ENCODE measurements around the gene KBTBD3. TPM values are rescaled to one million over a fixed set of nuclear protein-coding genes. Genes with fewer than 3 reads are reported as not detected.

Gene KBTBD3, protein sequence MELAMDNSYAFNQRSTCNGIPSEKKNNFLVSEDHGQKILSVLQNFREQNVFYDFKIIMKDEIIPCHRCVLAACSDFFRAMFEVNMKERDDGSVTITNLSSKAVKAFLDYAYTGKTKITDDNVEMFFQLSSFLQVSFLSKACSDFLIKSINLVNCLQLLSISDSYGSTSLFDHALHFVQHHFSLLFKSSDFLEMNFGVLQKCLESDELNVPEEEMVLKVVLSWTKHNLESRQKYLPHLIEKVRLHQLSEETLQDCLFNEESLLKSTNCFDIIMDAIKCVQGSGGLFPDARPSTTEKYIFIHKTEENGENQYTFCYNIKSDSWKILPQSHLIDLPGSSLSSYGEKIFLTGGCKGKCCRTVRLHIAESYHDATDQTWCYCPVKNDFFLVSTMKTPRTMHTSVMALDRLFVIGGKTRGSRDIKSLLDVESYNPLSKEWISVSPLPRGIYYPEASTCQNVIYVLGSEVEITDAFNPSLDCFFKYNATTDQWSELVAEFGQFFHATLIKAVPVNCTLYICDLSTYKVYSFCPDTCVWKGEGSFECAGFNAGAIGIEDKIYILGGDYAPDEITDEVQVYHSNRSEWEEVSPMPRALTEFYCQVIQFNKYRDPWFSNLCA
- polyA plus RNA-seq (2013, experiment 1 of 2): 3.2 TPM
- polyA plus RNA-seq (2013, experiment 2 of 2): 3.3 TPM

DNA sequence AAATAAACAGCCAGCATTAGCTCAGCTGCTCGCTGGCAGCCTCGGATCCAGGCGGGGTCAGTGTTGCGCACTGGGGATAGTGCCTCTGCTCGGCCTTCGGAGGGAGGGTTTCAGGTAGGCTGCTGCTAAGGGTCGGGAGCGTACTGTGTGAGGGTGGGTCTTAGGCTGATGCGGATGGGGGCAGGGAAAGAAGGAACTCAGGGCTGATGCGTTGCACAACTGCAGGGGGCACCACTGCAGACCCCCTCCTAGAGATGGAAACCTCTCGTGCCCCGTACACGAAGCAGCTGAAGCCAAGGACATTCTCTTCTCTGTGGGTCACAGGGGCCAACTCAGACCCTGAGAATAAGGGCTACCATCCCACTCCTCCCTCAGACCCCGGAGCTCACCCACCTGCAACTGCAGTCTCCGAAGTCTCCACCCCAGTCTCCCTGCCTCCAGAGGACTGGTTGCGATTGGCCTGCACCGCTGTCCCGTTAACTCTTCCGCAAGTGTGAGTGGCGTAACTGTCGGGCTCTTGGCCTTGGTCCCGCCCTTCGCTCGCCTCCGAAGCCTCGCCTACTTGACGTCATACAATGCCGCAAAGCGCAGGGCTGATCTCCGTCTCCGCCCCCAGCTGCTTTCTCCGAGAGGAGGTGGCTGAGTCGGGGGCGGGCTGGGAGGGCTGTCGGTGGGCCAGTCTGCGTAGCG is at the start of gene KBTBD3:
Gene KBTBD3 (minus strand): TSS at position 429 of the 690 bp plus-strand sequence. CDS start 18,250 bp downstream, outside the sequence.
- Histone ChIP-seq H2AFZ (ENCODE audit: low read depth, low read length) (peak within 1 kb of the TSS; percentile 97), H3K4me2 (ENCODE audit: low read length, poor library complexity, severe bottlenecking) (peak within 1 kb of the TSS; percentile 81), H3K4ac (ENCODE audit: low read depth in 1 of 2, low read length in 2 of 2) (peak within 1 kb of the TSS; percentile 79 to 99), H4K91ac (ENCODE audit: low read length) (peak within 1 kb of the TSS; percentile 83), H2BK120ac (ENCODE audit: low read depth, low read length) (peak within 1 kb of the TSS; percentile 29), H2BK12ac (ENCODE audit: low read length in 2 of 2) (no peak within 1 kb of the TSS), H3K23ac (ENCODE audit: low read length in 2 of 2) (peak within 1 kb of the TSS in 1 of 2 experiments; percentile 97), H3K27me3 (ENCODE audit: control insufficient read depth in 1 of 2, insufficient read depth in 1 of 2, low read length in 2 of 2) (no peaks in the 10 kb centered on the region), H3K79me1 (replicated peaks; ENCODE audit: low read length, poor library complexity, severe bottlenecking) (peaks cover 12% of the 10 kb centered on the region), H3K9ac (ENCODE audit: low read length) (peak within 1 kb of the TSS; percentile 100), H3K36me3 (ENCODE audit: control insufficient read depth in 1 of 2, insufficient read depth in 2 of 2, low read depth in 1 of 2, low read length in 2 of 2) (peaks cover 0 to 24% of the 10 kb centered on the region in 2 experiments), H3K27ac (ENCODE audit: low read length, poor library complexity, severe bottlenecking) (peak within 1 kb of the TSS; percentile 93), H3K18ac (ENCODE audit: low read depth in 1 of 2, low read length in 2 of 2) (peak within 1 kb of the TSS; percentile 97 to 100), H2AK5ac (ENCODE audit: low read length, severe bottlenecking) (no peak within 1 kb of the TSS), H3K14ac (ENCODE audit: low read length in 2 of 2) (peak within 1 kb of the TSS in 1 of 2 experiments; percentile 100), H2BK15ac (ENCODE audit: low read depth, poor library complexity, severe bottlenecking) (peak within 1 kb of the TSS; percentile 55), H4K8ac (ENCODE audit: low read length) (peak within 1 kb of the TSS; percentile 87), H3K4me3 (ENCODE audit: insufficient read depth in 1 of 2, low read depth in 1 of 2, low read length in 2 of 2) (peak within 1 kb of the TSS; percentile 99 to 100), H3K9me3 (ENCODE audit: control insufficient read depth, low read length) (no peaks in the 10 kb centered on the region), H2BK5ac (ENCODE audit: low read depth, low read length, poor library complexity, severe bottlenecking) (no peak within 1 kb of the TSS), H3K4me1 (ENCODE audit: control insufficient read depth, insufficient read depth, low read depth, low read length) (no peaks in the 10 kb centered on the region)
- under 1% methylated on average over 36 of the region's 37 CpGs for WGBS
- DNase-seq: peak; percentile 99

DNA sequence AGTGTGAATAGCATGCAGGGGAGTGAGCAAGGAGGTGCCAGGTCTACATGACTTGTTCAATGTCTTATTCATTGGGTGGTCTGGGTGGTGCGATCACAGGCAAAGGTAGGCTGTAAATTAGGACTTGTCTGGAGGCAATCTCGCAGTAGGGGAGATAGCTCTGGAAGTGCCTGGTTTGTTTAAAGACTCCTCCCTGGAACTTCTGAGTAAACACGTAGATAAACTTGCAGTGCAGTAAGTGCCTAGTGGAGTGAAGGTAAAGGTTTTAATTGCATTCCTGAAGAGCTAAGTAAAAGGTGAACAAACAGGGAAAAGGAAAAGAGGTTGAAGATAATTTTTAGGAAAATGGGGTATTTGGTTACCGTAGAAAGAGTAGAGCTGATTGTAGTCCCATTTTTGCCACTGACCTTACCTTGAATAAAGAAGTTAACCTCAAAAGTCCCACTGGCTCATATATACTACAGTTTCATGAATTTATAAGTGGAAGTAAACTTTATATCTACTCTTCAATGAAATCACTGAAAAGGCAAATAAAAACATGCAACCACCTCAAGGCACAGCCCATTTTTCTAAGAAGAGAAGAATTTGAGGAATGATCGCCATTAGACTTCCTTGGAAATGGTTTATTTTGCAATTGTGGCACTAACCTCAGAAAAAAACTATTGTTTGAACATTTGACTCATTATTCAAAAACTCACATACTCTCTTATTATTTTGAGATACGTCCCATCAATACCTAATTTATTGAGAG is 44.6 kb upstream of the KBTBD3 start:
- Histone ChIP-seq H3K9me3 (ENCODE audit: control insufficient read depth, low read length) (no peaks in the 10 kb centered on the region), H4K8ac (ENCODE audit: low read length) (no peak overlapping the region), H2BK120ac (ENCODE audit: low read depth, low read length) (no peak overlapping the region), H3K23ac (ENCODE audit: low read length in 2 of 2) (no peak overlapping the region), H3K18ac (ENCODE audit: low read depth in 1 of 2, low read length in 2 of 2) (no peak overlapping the region), H2AK5ac (ENCODE audit: low read length, severe bottlenecking) (no peak overlapping the region), H3K9ac (ENCODE audit: low read length) (no peak overlapping the region), H3K4me2 (ENCODE audit: low read length, poor library complexity, severe bottlenecking) (no peak overlapping the region), H2BK5ac (ENCODE audit: low read depth, low read length, poor library complexity, severe bottlenecking) (peak overlapping the region; percentile 8), H3K4me3 (ENCODE audit: insufficient read depth in 1 of 2, low read depth in 1 of 2, low read length in 2 of 2) (no peak overlapping the region), H3K79me1 (replicated peaks; ENCODE audit: low read length, poor library complexity, severe bottlenecking) (no peaks in the 10 kb centered on the region), H2BK15ac (ENCODE audit: low read depth, poor library complexity, severe bottlenecking) (no peak overlapping the region), H3K27ac (ENCODE audit: low read length, poor library complexity, severe bottlenecking) (no peak overlapping the region), H3K27me3 (ENCODE audit: control insufficient read depth in 1 of 2, insufficient read depth in 1 of 2, low read length in 2 of 2) (no peaks in the 10 kb centered on the region), H2BK12ac (ENCODE audit: low read length in 2 of 2) (no peak overlapping the region), H3K4me1 (ENCODE audit: control insufficient read depth, insufficient read depth, low read depth, low read length) (no peaks in the 10 kb centered on the region), H4K91ac (ENCODE audit: low read length) (no peak overlapping the region), H3K4ac (ENCODE audit: low read depth in 1 of 2, low read length in 2 of 2) (no peak overlapping the region), H3K14ac (ENCODE audit: low read length in 2 of 2) (no peak overlapping the region), H3K36me3 (ENCODE audit: control insufficient read depth in 1 of 2, insufficient read depth in 2 of 2, low read depth in 1 of 2, low read length in 2 of 2) (no peaks in the 10 kb centered on the region), H2AFZ (ENCODE audit: low read depth, low read length) (no peak overlapping the region)
- no peak for DNase-seq
- WGBS: 48% methylated on average over 4 of the region's 6 CpGs

DNA sequence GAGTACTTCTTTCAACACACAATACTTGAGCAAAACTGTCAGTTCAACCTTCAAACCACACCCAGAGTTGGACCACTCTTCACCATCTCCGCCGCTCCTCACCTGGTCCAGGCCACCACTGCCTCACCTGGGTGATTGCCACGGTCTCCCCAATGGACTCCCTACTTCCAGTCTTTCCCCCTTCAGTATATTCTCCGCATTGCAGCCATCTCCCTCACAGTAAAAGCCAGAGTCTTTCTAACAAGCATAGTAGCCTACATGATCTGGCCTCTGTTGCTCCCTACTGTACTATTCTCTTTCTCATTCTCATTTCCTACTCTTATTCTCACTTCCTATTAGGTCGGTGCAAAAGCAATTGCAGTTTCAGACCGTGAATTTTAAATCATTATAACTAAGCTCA is 28.8 kb upstream of the KBTBD3 start:
- Histone ChIP-seq H2AFZ (ENCODE audit: low read depth, low read length) (no peak overlapping the region), H3K4me1 (ENCODE audit: control insufficient read depth, insufficient read depth, low read depth, low read length) (no peaks in the 10 kb centered on the region), H3K4ac (ENCODE audit: low read depth in 1 of 2, low read length in 2 of 2) (no peak overlapping the region), H3K27ac (ENCODE audit: low read length, poor library complexity, severe bottlenecking) (no peak overlapping the region), H3K9ac (ENCODE audit: low read length) (no peak overlapping the region), H3K14ac (ENCODE audit: low read length in 2 of 2) (no peak overlapping the region), H2BK120ac (ENCODE audit: low read depth, low read length) (no peak overlapping the region), H3K9me3 (ENCODE audit: control insufficient read depth, low read length) (no peaks in the 10 kb centered on the region), H3K4me3 (ENCODE audit: insufficient read depth in 1 of 2, low read depth in 1 of 2, low read length in 2 of 2) (no peak overlapping the region), H2BK15ac (ENCODE audit: low read depth, poor library complexity, severe bottlenecking) (no peak overlapping the region), H2AK5ac (ENCODE audit: low read length, severe bottlenecking) (no peak overlapping the region), H2BK5ac (ENCODE audit: low read depth, low read length, poor library complexity, severe bottlenecking) (no peak overlapping the region), H3K79me1 (replicated peaks; ENCODE audit: low read length, poor library complexity, severe bottlenecking) (no peaks in the 10 kb centered on the region), H3K27me3 (ENCODE audit: control insufficient read depth in 1 of 2, insufficient read depth in 1 of 2, low read length in 2 of 2) (no peaks in the 10 kb centered on the region), H3K4me2 (ENCODE audit: low read length, poor library complexity, severe bottlenecking) (no peak overlapping the region), H2BK12ac (ENCODE audit: low read length in 2 of 2) (no peak overlapping the region), H4K91ac (ENCODE audit: low read length) (no peak overlapping the region), H3K18ac (ENCODE audit: low read depth in 1 of 2, low read length in 2 of 2) (no peak overlapping the region), H4K8ac (ENCODE audit: low read length) (no peak overlapping the region), H3K23ac (ENCODE audit: low read length in 2 of 2) (no peak overlapping the region), H3K36me3 (ENCODE audit: control insufficient read depth in 1 of 2, insufficient read depth in 2 of 2, low read depth in 1 of 2, low read length in 2 of 2) (no peaks in the 10 kb centered on the region)
- WGBS: 92% methylated on average over 6 of the region's 6 CpGs
- no peak for DNase-seq
